OCI-LY1 (cell line): ENCODE results near the gene PRDM15.

Source experiments
- H2AFZ ChIP-seq: fragments of 200-600 bp; sonication (generic), shearing (Covaris generic); 2 replicates; pipeline ENCODE4 v1.6.0; 2014; ENCODE audit warnings: antibody characterized with exemption, mild to moderate bottlenecking, low read length
- H3F3A ChIP-seq: fragments of 200-600 bp; sonication (generic), shearing (Covaris generic); 2 replicates; pipeline ENCODE4 v1.6.0; 2014; ENCODE audit warnings: mild to moderate bottlenecking, antibody characterized with exemption, low read length, moderate library complexity; ENCODE audit not compliant: insufficient read depth
- H3K27ac ChIP-seq: fragments of 200-600 bp; sonication (generic); 2 replicates; pipeline ENCODE4 v1.5.1; 2014; ENCODE audit warnings: low read length, mixed run types, mild to moderate bottlenecking, low read depth; ENCODE audit not compliant: poor library complexity, severe bottlenecking
- H3K27me3 ChIP-seq: fragments of 200-600 bp; sonication (generic); 2 replicates; pipeline ENCODE4 v1.6.0; 2014; ENCODE audit warnings: antibody characterized with exemption, mild to moderate bottlenecking, low read length, moderate library complexity; ENCODE audit not compliant: insufficient read depth
- H3K36me3 ChIP-seq: fragments of 200-600 bp; sonication (generic); 2 replicates; pipeline ENCODE4 v1.6.1; 2014; ENCODE audit warnings: mild to moderate bottlenecking, antibody characterized with exemption, low read length, moderate library complexity, mixed read lengths; ENCODE audit not compliant: insufficient read depth
- H3K4me1 ChIP-seq: fragments of 200-600 bp; sonication (generic); 2 replicates; pipeline ENCODE4 v1.5.1; 2014; ENCODE audit warnings: mild to moderate bottlenecking, low read length, moderate library complexity; ENCODE audit not compliant: insufficient read depth, severe bottlenecking
- H3K4me2 ChIP-seq: fragments of 200-600 bp; sonication (generic), shearing (Covaris generic); 2 replicates; pipeline ENCODE4 v1.6.1; 2014; ENCODE audit warnings: low read length
- H3K4me3 ChIP-seq: fragments of 200-600 bp; sonication (generic); 2 replicates; pipeline ENCODE4 v1.5.1; 2014; ENCODE audit warnings: low read length, low read depth, mild to moderate bottlenecking, mixed read lengths; ENCODE audit not compliant: poor library complexity, severe bottlenecking
- H3K79me2 ChIP-seq: fragments of 200-600 bp; shearing (Covaris generic); 2 replicates; pipeline ENCODE4 v1.6.1; 2016; ENCODE audit warnings: mixed run types, low read length, mixed read lengths; ENCODE audit not compliant: insufficient read depth
- H3K9ac ChIP-seq: fragments of 200-600 bp; sonication (generic), shearing (Covaris generic); 2 replicates; pipeline ENCODE4 v1.6.1; 2014; ENCODE audit warnings: mild to moderate bottlenecking, low read length, mixed read lengths
- H3K9me2 ChIP-seq: fragments of 200-600 bp; sonication (generic), shearing (Covaris generic); 2 replicates; pipeline ENCODE4 v1.6.1; 2014; ENCODE audit warnings: low read depth, mild to moderate bottlenecking, low read length, mixed read lengths
- H3K9me3 ChIP-seq: fragments of 200-600 bp; shearing (Covaris generic); 2 replicates; pipeline ENCODE4 v1.6.1; 2014; ENCODE audit warnings: low read length, mixed read lengths
- H4K20me1 ChIP-seq: fragments of 200-600 bp; sonication (generic), shearing (Covaris generic); 2 replicates; pipeline ENCODE4 v1.6.0; 2016; ENCODE audit warnings: mild to moderate bottlenecking, low read length; ENCODE audit not compliant: insufficient read depth
- CTCF ChIP-seq: fragments of 200-600 bp; sonication (generic), shearing (Covaris generic); IDR thresholded peaks from 2 replicates; pipeline ENCODE4 v1.5.1; 2017; ENCODE audit warnings: mild to moderate bottlenecking, antibody characterized with exemption, low read length, moderate library complexity, mixed read lengths
- EZH2 ChIP-seq: fragments of 200-600 bp; sonication (generic), shearing (Covaris generic); IDR thresholded peaks from 2 replicates; pipeline ENCODE4 v1.8.0; 2017; ENCODE audit warnings: borderline replicate concordance, mixed run types, mild to moderate bottlenecking, antibody characterized with exemption, low read length, moderate library complexity, mixed read lengths

Gene PRDM15

DNA sequence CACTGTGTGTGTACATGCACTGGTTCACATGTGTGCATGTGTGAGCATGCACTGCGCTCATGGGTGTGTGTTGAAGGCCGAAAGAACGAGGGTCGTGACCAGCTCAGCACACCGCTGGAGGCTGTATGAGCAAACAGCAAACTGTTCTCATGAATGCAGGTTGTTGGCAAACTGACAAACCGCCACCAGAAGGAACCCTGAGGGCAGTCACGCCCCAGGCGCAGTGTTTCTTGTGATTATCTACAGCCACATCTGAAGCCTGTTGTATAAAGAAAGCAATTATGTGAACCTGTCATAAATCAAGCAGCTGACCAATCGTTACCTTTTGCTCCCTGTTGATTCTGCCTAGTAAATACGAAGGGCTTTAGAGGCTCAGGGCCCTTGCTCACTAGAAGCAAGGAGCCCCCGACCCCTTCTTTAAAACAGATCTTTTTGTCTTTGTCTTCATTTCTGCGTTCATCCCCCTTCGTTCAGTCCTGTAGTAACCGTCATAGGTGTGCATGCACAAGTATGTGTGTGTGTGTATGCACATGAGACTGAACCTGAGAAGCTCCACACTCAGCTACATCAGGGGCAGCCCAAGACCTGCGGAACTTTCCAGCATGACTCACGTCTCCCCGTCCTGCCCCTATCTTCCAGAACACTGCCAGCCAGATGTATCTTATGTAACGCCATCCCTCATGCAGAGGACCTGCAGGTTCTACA, 95.5 kb downstream of the PRDM15 start:
- Histone ChIP-seq H3F3A (no peaks in the 10 kb centered on the region), H3K4me1 (no peaks in the 10 kb centered on the region), H3K36me3 (no peaks in the 10 kb centered on the region), H3K27ac (no peak overlapping the region), H3K4me3 (no peak overlapping the region), H3K79me2 (no peaks in the 10 kb centered on the region), H3K27me3 (no peaks in the 10 kb centered on the region), H3K4me2 (no peak overlapping the region), H3K9ac (no peak overlapping the region), H3K9me2 (no peaks in the 10 kb centered on the region), H2AFZ (no peak overlapping the region), H4K20me1 (no peaks in the 10 kb centered on the region), H3K9me3 (no peaks in the 10 kb centered on the region)
- TF ChIP-seq EZH2 (no peak), CTCF (no peak)

DNA sequence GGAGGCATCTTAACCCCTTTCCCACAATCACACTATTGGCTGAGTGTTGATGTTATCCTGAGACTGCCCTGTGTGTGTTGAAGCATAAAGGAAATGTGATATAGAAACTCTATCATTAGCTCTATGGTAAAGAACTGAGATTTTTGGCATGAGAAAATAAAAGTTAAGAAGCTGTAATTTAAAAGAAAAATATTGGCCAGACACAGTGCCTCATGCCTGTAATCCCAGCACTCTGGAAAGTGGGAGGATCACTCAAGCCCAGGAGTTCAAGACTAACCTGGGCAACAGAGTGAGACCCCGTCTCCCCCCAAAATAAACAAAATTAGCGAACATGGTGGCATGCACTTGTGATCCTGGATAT, 98.1 kb downstream of the PRDM15 start:
- Histone ChIP-seq H3K4me3 (no peak overlapping the region), H3K79me2 (no peaks in the 10 kb centered on the region), H3K9me2 (no peaks in the 10 kb centered on the region), H4K20me1 (no peaks in the 10 kb centered on the region), H3K4me1 (no peaks in the 10 kb centered on the region), H2AFZ (no peak overlapping the region), H3K4me2 (no peak overlapping the region), H3K9me3 (no peaks in the 10 kb centered on the region), H3F3A (no peaks in the 10 kb centered on the region), H3K9ac (no peak overlapping the region), H3K36me3 (no peaks in the 10 kb centered on the region), H3K27ac (no peak overlapping the region), H3K27me3 (no peaks in the 10 kb centered on the region)
- TF ChIP-seq EZH2 (no peak), CTCF (no peak)

DNA sequence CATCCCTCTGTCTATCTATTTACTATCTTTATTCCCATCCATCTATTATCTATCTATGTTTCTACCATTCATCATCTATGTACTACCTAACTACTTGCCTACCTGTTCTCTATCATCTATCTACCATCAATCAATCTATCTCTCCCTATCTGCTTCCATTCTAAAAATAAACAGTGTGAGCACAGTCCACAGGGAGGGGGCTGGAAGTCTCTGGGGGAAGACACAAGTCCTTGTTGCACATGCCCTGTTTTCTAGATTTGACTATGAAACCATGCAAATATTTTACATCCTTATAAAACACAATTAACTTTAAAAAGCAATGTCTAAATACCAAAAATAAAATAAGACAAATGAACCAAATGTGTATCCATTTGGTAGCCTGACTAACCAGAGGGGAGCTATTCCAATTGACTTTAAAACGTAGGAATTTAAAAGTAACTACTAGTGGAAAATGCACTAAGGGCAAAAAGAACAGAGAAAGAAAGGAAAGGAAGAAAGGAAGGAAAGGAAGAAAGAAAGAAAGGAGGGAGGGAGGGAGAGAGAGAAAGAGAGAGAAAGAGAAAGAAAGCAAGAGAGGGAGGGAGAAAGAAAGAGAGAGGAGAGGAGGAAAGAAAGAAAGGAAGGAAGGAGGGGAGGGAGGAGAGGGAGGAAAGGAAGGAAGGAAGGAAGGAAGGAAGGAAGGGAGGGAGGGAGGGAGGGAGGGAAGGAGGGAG, 98.7 kb downstream of the PRDM15 start:
- Histone ChIP-seq H4K20me1 (no peaks in the 10 kb centered on the region), H3K27ac (no peak overlapping the region), H3K9ac (no peak overlapping the region), H3K9me2 (no peaks in the 10 kb centered on the region), H3K4me2 (no peak overlapping the region), H3K36me3 (no peaks in the 10 kb centered on the region), H3K79me2 (no peaks in the 10 kb centered on the region), H3F3A (no peaks in the 10 kb centered on the region), H3K9me3 (no peaks in the 10 kb centered on the region), H3K4me3 (no peak overlapping the region), H2AFZ (no peak overlapping the region), H3K4me1 (no peaks in the 10 kb centered on the region), H3K27me3 (no peaks in the 10 kb centered on the region)
- TF ChIP-seq EZH2 (no peak), CTCF (no peak)
